ENCODE data around the gene NBAS. TPM values are rescaled to one million over a fixed set of nuclear protein-coding genes. Genes with fewer than 3 reads are reported as not detected.
A peak's percentile ranks its signal among the peaks of the same experiment; 100 is the strongest.

NBAS gene
- total and polyA plus RNA-seq, 2 of the 13 experiments (the other 11 are each of a cell fraction or from before 2014, with no cell fraction given) = 33.6 to 58.7 TPM

GRCh38 chr2:15571729-15572128 is 10.6 kb upstream of the NBAS start (continued):
- peak; percentile 53; the same call in 1 of the 2 replicates for TF ChIP-seq AHDC1 (CRISPR knock-in tag; IDR thresholded peaks at IDR 0.05; ENCODE audit: borderline replicate concordance)
- no peak for TF ChIP-seq ZNF724P (CRISPR knock-in tag; IDR thresholded peaks at IDR 0.05; ENCODE audit: borderline replicate concordance)
- TF ChIP-seq FOXP4 (CRISPR knock-in tag; IDR thresholded peaks at IDR 0.05) = peak; percentile 78; the same call in 1 of the 2 replicates
- TF ChIP-seq FOXK2 (IDR thresholded peaks at IDR 0.05) = no peak
- no peak for TF ChIP-seq TGIF2 (CRISPR knock-in tag; IDR thresholded peaks at IDR 0.05)
- peak; percentile 36; the same call in 1 of the 2 replicates for TF ChIP-seq ZNF331 (CRISPR knock-in tag; IDR thresholded peaks at IDR 0.05)
- TF ChIP-seq ZNF788 (CRISPR knock-in tag; IDR thresholded peaks at IDR 0.05; ENCODE audit: borderline replicate concordance) = no peak
- TF ChIP-seq ELK4 (CRISPR knock-in tag; IDR thresholded peaks at IDR 0.05; ENCODE audit: borderline replicate concordance) = no peak
- TF ChIP-seq JUND (CRISPR knock-in tag; IDR thresholded peaks at IDR 0.05) = no peak
- TF ChIP-seq ZNF232 (CRISPR knock-in tag; IDR thresholded peaks at IDR 0.05; ENCODE audit: borderline replicate concordance) = no peak
- TF ChIP-seq FOXK1 (CRISPR knock-in tag; IDR thresholded peaks at IDR 0.05; ENCODE audit: borderline replicate concordance, low read depth) = peak; percentile 15; the same call in 1 of the 2 replicates
- no peak for TF ChIP-seq ZNF800 (CRISPR knock-in tag; IDR thresholded peaks at IDR 0.05)
- peak; percentile 40; the same call in 1 of the 2 replicates for TF ChIP-seq FOXJ3 (CRISPR knock-in tag; IDR thresholded peaks at IDR 0.05; ENCODE audit: borderline replicate concordance)

All from HepG2 (cell line).